GM18499 (cell line): ENCODE measurements around the gene IGF1R.

Experiments
- ATAC-seq: cut with Tn5 transposase; IDR thresholded peaks from one replicate; pipeline ENCODE4 v1.9.1; 2021; ENCODE audit warnings: moderate number of reproducible peaks; ENCODE audit not compliant: insufficient read depth, unreplicated experiment

Gene IGF1R

GRCh38 chr15:98787194-98787593 is 138.9 kb downstream of the IGF1R start:
- ATAC-seq: no peak

DNA sequence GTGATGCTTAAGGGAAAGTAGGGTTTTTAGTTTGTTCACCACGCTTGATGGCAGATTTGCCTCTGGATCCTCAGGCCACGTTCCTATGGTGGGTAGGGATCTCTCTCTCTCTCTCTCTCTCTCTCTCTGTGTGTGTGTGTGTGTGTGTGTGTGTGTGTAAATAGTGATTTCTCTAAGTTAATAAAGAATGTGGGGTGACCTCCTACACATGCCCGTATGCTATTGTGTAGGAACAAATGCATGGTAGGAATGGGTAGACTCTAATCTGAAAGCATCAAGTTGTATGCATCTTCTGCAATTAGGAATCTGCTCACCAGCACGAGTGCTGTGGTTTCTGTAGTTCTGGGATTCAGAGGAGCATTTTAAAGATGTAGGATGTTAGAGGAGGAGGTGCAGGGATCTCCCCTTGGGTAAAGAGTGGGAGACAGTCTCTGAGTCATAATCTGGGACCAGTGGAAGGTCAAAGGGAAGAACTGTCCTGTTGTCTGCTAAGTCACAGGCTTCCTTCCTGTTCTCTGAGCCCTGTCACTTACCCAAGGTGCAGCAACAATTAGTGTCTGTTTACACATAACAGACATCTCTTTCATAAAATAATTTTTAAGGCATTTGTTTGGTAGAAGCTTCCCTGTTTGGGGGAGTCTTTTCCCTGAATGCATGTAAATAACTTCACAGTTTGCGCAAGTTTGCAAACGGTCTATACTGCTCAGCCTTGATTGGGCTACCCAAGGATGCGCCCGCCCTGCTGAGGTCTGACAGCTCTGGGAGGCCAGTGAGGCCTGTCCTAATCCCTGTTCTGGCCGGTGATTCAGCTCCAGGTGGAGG is 139.8 kb downstream of the IGF1R start:
- ATAC-seq: no peak

DNA sequence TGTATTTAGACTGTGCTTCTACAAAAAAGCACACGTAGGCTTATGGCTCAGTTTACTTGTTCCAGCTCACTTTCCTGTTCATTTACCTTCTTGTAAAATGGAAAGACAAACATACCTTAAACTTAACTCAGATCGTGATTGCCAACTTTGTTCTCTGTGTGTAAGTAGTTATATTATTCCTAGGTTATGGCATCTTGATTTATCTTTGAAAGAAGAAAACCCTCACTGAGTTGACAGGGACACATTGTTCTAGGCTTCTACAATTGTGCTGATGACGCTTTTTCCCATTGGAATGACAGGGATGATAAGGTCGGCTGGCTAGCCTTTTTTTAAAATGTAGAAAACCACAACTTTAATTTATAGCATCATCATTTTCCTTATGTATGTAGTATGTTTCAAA is 140.7 kb downstream of the IGF1R start:
- no peak for ATAC-seq

GRCh38 chr15:98790270-98790669 is 141.9 kb downstream of the IGF1R start:
- ATAC-seq: no peak

DNA sequence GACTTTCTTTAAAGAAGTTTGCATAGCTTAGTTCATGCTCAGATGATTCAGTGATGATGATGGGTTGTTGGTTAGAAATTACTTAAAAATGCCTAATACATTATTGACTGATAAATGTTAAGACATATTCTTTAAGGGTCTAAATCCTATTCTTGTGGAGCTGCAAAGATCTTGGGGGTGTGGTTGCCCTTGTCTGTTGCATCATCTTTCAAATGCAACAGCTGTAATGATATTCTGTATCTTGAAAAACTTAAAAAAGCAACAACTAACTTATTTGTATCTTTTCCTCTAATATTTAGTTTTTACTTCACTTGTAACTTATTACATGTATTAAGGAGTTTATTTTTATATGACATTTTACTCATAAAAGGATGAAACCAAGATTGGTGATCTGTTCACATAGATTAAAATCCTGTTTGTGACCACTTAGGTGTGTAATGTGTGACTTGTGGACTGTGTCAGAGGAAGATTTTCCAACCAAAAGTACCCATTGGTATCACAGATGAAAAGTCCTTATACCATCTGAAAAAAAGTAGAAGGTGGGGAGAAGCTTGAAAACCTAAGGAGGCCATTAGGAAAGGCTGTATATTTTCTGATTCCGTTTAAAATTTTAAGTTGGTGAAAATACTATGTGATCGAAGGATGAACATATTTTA is 142.8 kb downstream of the IGF1R start:
- ATAC-seq: no peak

- ATAC-seq: no peak
Measured at GRCh38 chr15:98792117-98792516, 143.8 kb downstream of the IGF1R start.

- no peak for ATAC-seq
Measured at GRCh38 chr15:98794211-98794610, 145.9 kb downstream of the IGF1R start.

DNA sequence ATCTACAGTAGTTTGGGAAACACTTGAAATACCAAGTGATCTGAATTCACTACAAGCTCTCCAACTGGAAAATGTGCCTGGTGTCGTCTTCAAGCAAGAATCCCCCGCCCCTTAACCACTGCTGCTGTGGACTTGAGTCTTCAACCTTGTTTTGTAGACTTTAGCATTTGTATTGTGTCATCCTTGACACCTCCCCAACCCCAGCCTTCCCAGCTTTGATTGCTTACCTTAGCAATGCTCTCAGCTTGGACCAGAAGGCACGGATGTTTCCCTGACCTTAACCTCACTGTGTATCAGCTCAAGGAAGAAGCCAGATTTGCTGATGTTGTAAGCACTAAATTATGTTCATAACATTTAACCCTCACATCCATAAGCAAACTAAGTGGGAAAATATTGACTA is 146.4 kb downstream of the IGF1R start:
- no peak for ATAC-seq

- no peak for ATAC-seq
Measured at GRCh38 chr15:98795980-98796379, 147.6 kb downstream of the IGF1R start.

GRCh38 chr15:98796685-98797357 is 148.5 kb downstream of the IGF1R start:
- no peak for ATAC-seq

GRCh38 chr15:98798375-98798893 is 150.1 kb downstream of the IGF1R start:
- no peak for ATAC-seq

- no peak for ATAC-seq
Measured at GRCh38 chr15:98799461-98800390, 151.4 kb downstream of the IGF1R start.

DNA sequence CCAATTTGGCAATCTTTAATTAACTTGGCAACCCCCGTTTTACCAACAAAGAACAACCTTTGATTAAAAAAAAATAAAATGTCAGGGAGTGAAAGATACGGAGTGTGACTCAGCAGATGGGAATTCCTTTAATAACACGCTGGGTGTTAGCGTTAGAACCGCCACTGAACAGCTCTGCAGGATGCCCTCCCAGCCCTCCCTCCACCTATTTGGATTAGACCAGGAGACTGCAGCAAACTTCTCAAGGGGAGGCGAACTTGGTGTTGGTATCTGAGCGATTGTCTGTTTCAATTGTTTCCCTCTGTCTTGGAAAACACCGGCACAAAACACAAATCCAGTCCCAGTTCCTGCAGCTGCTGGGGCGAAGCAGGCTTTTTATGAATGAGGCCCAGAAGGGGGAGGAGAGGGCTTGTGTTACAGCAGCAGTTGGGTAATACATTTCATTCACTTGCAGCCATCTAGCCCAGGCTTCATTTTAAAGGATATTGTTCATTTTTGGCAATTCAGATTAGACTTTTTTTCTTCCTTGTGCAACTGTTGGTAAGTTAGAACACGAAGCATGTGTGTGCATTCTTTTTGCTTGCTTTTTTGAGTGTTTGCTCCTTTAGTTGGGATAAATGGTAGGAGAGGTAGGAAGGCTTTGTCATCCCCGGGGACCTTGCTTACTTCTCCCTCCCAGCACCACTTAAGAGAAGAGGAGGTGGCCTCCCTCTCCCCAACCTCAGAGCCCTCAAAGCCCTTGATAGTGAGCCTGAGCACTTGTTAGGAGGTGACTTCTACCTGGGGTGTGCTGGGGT is 152.3 kb downstream of the IGF1R start:
- ATAC-seq: no peak

GRCh38 chr15:98801234-98801561 is 152.9 kb downstream of the IGF1R start:
- ATAC-seq: no peak

GRCh38 chr15:98802187-98802586 is 153.8 kb downstream of the IGF1R start:
- no peak for ATAC-seq

DNA sequence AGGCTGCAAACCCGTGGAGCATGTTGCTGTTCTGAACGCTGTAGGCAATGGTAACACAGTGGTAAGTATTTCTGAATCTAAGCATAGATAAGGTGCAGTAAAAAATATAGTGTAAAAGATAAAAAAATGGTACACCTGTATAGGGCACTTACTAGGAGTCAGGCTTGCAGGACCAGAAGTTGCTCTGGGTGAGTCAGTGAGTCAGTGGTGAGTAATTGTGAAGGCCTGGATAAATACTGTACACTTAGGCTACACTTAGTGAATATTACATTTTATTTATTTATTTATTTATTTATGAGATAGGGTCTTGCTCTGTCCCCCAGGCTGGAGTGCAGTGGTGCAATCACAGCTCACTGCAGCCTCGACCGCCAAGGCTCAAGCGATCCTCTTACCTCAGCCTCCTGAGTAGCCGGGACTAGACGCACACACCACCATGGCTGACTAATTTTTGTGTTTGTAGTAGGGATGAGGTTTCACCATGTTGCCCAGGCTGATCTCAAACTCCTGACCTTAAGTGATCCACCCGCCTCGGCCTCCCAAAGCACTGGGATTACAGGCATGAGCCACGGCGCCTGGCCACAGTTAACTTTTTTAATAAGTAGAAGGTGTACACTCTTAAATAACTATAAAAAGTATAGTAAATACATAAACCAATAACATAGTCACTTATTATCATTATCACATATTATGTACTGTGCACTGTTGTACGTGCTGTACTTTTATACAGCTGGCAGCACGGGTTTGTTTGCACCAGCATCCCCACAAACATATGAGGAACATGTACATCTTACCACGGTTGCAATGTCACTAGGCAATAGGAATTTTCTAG is 155.1 kb downstream of the IGF1R start:
- ATAC-seq: no peak

DNA sequence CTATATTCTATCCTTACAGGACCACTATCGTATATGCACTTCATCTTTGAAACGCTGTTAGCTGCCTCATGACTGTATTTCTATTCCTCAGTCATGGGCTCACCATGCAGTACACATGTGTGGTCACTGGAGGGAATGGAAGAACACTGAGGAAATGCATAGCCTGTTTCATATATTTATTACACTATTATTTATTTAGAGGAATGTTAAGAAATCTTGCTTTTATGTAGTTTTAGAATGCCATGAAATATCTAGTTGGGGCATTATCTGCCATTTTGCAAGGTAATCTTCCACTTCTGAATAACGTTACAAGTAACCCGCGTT is 155.7 kb downstream of the IGF1R start:
- no peak for ATAC-seq

DNA sequence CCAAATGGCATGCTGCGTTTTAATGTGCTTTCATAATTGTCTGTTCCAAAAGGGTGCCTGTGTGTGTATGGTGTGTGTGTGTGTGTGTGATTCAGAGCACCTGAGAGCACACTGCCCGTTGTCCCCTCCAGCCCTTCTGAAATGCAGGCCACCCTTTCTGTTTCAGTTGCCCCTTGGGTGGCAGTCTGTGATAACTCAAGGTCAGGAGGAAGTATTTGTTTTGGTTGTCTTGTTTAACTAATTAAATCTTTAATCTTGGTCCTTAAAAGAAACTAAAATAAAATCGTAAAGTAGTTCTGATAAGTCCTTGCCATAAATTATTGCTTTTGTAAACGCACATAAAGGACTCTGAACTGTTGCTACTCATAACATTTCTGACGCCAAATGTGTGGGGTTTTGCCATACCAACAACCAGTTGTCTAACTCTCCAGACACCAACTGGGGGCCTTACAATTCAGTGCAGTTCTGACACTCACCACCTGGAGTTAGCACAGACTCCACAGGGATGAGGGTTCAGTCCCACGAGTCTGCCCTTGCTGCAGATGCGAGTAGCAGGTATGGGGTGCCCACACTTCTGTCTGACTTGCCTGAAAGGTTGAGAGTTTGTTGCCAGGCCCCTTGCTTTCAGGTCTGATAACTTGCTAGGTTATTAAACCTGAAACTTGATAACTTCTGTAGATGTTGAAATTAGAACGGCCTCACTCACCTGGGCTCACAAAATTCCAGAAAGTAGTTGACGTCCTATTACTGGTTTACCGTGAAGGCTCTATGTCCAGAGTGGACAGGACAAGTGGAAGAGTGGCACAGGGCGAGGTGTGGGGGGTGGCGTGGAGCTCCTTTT is 157.3 kb downstream of the IGF1R start:
- no peak for ATAC-seq
